H7 (cell line): ENCODE data around the gene RNF41. TPM values are rescaled to one million over a fixed set of nuclear protein-coding genes. Genes with fewer than 3 reads are reported as not detected.

Experiments used
- DNase-seq: peaks from one replicate; pipeline ENCODE4 v3.0.0; 2012
- H3K27me3 ChIP-seq: 2 replicates; pipeline ENCODE4 v1.6.0; 2011; ENCODE audit warnings: mild to moderate bottlenecking, low read length; ENCODE audit not compliant: control insufficient read depth, insufficient read depth
- H3K36me3 ChIP-seq: replicated peaks from 2 replicates; pipeline ENCODE4 v1.5.1; 2011; ENCODE audit warnings: low read length; ENCODE audit not compliant: control insufficient read depth, insufficient read depth
- H3K4me3 ChIP-seq: 2 replicates; pipeline ENCODE4 v1.5.1; 2011; ENCODE audit warnings: low read depth, mild to moderate bottlenecking, control low read depth, low read length, moderate library complexity; ENCODE audit not compliant: insufficient read depth
- total RNA-seq: library from RNA; depleted of rRNA; stranded (reverse); fragments of >200 nt; shearing (Covaris generic); gene quantifications from 2 replicates; pipeline ENCODE4 v1.2.3, GENCODE V29; 2014

The RNF41 gene
- total RNA-seq, 1 experiment from 2014 or later: 96.2 TPM

DNA sequence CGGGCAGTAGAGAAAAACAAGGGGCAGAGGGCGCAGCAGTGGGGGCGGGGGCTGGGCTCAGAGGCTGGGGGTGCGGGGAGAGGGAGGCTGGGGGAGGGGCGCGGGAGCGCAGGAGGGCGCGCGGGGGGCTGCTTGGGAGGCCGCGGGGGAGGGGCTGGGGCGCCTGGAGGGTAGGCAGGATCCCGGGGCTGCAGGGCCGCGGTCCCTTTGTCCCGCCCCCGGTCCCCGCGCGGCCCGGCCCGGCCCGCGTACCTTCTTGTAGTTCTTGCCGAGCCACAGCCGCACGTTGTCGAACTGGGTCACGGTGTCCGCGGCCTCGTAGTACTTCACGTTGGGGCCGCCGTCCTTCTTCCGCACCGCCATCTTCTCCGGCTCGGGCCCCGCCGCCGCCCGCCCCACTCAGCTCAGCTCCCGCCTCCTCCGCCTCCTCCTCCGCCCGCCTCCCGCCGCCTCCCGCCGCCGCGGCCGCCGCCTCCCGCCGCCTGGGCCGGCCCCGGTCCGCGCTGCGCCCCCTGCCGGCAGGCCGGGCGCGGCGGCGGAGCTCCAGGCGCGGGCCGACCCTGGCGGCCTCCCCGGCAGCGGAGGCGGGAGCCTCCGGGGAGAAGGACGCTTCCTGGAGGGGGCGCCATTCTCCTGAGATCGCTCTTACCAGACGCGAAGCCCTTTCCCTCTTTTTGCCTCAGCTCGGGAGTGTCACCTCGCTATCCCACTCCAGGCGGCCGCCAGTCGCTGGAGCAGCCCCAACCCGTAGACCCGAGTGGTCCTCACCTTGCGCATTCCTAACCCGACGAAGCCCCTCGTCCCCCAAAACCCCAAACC, 32.4 kb downstream of the RNF41 start, which contains the start of gene SMARCC2:
Gene SMARCC2 (minus strand): TSS at position 385 of the 819 bp plus-strand sequence. CDS start 22 bp downstream, at position 363.
- H3K4me3 ChIP-seq: peak within 1 kb of the TSS; percentile 95
- no peaks in the 10 kb centered on the region; the same call in 1 of the 2 replicates for H3K27me3 ChIP-seq
- peaks cover 14% of the 10 kb centered on the region for H3K36me3 ChIP-seq
- peak; percentile 99 for DNase-seq

DNA sequence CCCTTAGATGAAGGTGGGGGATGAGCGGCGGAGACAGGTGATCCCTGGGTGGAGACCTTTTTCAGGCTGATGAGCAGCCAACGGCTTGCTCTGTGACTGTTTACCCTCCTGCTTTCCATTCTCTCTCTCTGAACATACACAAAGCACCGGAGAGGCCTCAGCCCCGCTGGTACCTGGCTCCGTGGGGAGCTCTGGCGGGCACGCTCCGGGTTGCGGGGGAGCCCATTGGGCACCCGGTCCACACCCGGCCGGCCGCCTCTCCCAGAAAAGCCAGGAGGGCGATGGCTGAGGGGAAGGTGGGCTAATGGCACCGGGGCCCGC, 33.0 kb downstream of the RNF41 start:
- no peak for DNase-seq
- no peaks in the 10 kb centered on the region; the same call in 1 of the 2 replicates for H3K27me3 ChIP-seq
- peaks cover 20% of the 10 kb centered on the region for H3K36me3 ChIP-seq
- H3K4me3 ChIP-seq: peak overlapping the region; percentile 80

GRCh38 chr12:56188131-56188777, 33.5 kb downstream of the RNF41 start:
- DNase-seq: no peak
- Histone ChIP-seq H3K36me3 (peaks cover 23% of the 10 kb centered on the region), H3K4me3 (peak overlapping the region; percentile 80), H3K27me3 (no peaks in the 10 kb centered on the region; the same call in 1 of the 2 replicates)

- no peak for DNase-seq
- H3K36me3 ChIP-seq: peaks cover 27% of the 10 kb centered on the region
- H3K27me3 ChIP-seq: no peaks in the 10 kb centered on the region; the same call in 1 of the 2 replicates
- H3K4me3 ChIP-seq: no peak overlapping the region
Observed at GRCh38 chr12:56186957-56187356, 34.8 kb downstream of the RNF41 start.

DNA sequence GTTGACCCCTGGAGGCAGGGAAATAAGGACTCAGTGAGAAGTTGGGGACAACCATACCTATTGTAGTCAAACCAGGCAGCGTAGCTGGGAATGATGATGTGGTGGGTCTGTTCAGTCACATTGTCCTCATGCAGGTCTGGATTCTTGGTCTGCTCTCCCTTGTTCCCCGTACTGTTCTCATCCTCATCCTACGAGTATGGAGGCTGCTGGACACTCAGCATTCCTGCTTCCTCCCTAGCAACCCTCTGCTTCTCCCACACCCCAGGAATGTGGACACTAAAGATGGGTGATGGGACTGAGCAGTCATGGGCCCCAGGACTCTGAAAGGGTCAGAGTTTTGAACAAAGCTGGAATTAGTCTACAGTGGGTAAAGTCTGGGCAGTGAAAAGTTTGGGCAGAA, 43.4 kb downstream of the RNF41 start:
- Histone ChIP-seq H3K36me3 (peaks cover 41% of the 10 kb centered on the region), H3K27me3 (no peaks in the 10 kb centered on the region), H3K4me3 (no peak overlapping the region)
- DNase-seq: no peak

GRCh38 chr12:56172839-56173238, 48.9 kb downstream of the RNF41 start:
- Histone ChIP-seq H3K27me3 (no peaks in the 10 kb centered on the region), H3K4me3 (no peak overlapping the region), H3K36me3 (peaks cover 55% of the 10 kb centered on the region)
- no peak for DNase-seq

GRCh38 chr12:56169229-56169759, 52.4 kb downstream of the RNF41 start:
- H3K27me3 ChIP-seq: no peaks in the 10 kb centered on the region
- peaks cover 61% of the 10 kb centered on the region for H3K36me3 ChIP-seq
- H3K4me3 ChIP-seq: no peak overlapping the region
- DNase-seq: no peak

DNA sequence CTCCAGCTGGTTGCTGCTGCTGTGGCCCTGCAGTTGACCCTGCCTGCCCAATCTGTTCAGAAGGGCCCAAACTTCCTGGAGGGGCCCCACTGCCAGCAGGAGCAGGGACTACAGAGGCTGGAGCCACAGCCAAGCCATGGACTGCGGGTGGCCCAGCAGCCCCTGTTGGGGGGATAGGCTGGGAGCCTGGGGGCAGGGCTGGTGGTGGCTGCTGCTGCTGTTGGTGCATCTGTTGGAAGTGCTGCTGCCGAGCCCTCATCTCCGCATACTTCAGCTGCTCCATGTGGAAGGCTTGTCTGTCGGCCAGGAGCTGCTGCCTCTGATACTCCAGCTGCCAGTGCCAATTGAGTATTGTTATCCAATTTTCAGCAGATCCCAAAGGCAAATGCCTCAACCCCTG, 56.4 kb downstream of the RNF41 start:
- no peak overlapping the region for H3K4me3 ChIP-seq
- peaks cover 55% of the 10 kb centered on the region for H3K36me3 ChIP-seq
- H3K27me3 ChIP-seq: no peaks in the 10 kb centered on the region
- DNase-seq: no peak

DNA sequence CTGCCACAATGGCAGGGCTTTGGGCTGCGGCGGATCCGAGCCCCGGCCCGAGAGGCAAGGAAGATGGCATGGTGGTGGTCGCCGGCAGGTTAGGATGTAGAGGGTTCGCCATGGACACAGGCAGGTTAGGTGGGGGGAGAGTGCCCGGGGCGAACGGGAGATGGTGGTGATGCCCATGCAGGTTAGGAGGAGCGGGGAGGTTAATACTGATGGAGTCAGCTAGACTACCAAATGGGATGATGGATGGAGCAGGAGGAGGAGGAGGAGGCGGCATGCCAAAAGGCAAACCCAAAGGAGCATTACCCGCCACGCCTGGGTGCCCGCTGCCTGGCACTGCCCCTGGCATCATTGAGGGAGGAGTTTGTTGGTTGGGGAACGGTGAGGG, 57.4 kb downstream of the RNF41 start:
- H3K27me3 ChIP-seq: no peaks in the 10 kb centered on the region
- peaks cover 56% of the 10 kb centered on the region for H3K36me3 ChIP-seq
- H3K4me3 ChIP-seq: no peak overlapping the region
- DNase-seq: no peak

GRCh38 chr12:56163533-56164344, 58.0 kb downstream of the RNF41 start:
- peaks cover 56% of the 10 kb centered on the region for H3K36me3 ChIP-seq
- no peaks in the 10 kb centered on the region for H3K27me3 ChIP-seq
- H3K4me3 ChIP-seq: no peak overlapping the region
- DNase-seq: peak; percentile 66

DNA sequence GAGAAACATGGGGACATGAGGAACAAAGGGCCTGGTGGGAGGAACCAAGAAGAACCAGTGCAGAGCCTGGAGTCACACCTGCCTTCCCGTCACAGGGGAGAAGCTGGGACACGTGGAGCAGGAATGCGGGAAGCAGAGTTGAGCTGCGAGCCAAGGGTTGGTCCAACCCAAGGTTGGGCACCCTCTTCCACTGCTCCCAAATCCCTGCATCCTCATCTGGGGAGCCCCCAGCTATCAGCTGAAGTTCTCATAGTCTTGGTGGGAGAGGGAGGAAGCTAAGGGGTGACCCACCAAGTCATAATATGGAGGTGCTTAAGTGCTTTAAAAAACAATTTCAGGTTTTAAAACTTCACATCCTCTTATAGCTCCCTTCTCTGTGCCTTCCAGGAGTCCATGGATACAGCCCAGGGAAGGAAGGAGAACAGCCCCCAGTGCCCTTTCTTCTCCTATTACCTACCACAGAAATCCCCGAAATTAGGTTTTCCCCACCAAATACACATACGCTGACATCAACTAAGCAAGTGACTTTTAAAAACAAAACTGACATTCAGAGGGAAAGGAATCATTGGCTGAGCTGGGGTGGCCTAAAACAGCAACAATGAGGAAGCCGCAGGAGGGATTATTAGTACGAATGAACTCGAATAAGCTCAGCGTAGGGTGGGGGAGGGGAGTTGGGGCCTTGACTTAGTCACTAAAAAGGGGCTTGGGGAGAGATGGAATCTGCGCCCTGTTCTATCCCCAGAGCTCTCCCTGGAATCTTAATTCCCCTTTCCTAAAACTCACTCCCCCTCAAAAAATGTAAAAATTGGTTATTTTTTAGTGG, 59.0 kb downstream of the RNF41 start:
- Histone ChIP-seq H3K27me3 (no peaks in the 10 kb centered on the region), H3K36me3 (peaks cover 52% of the 10 kb centered on the region)
- peak; percentile 52 for DNase-seq

DNA sequence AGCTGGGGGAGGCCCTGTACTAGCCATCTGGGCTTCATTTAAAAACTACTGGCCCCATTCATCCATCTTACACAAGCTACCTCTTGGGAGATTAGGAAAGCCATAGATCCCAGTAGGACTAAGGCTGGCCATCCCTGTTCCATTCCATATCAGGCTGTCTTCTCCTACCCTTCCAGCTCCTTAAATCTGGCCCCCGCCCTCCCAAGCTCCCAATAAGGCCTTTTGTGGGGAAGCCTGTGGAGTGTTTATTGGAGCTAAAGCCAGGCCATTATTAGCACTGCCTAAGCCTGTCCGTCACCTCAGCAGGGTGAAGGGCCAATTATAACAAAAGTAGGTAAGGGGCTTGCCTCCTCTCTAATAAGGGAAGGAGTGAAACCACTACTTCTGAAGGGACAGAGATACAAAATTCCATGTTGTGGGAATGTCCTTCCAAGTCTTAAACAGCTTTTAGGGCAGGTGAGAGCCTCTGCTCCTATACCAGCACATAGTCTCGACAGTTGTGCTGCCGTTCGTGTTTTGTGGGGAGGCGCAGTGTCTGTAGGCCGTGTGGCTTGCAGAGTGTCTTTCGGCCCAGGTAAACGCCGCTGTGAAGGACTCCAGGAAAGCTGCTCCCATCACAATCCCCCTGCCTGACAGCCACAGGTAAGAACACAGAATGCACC, 59.9 kb downstream of the RNF41 start:
- no peak for DNase-seq
- H3K27me3 ChIP-seq: no peaks in the 10 kb centered on the region
- H3K4me3 ChIP-seq: no peak overlapping the region
- peaks cover 48% of the 10 kb centered on the region for H3K36me3 ChIP-seq

More for the DNA sequence above, 59.0 kb downstream of the RNF41 start:
- no peak overlapping the region for H3K4me3 ChIP-seq

GRCh38 chr12:56160894-56161689, 60.6 kb downstream of the RNF41 start:
- H3K36me3 ChIP-seq: peaks cover 48% of the 10 kb centered on the region
- H3K4me3 ChIP-seq: no peak overlapping the region
- DNase-seq: no peak
- H3K27me3 ChIP-seq: no peaks in the 10 kb centered on the region
